Neural cell (in vitro differentiated cells): ENCODE measurements around the gene TBATA. TPM values are rescaled to one million over a fixed set of nuclear protein-coding genes. Genes with fewer than 3 reads are reported as not detected.

Experiments used
- H2AFZ ChIP-seq: fragments of 200-600, 300-800 bp; sonication (generic), shearing (Covaris generic); 2 replicates; pipeline ENCODE4 v1.6.0; 2014; ENCODE audit warnings: low read depth, mild to moderate bottlenecking, antibody characterized with exemption, low read length, moderate library complexity
- H3F3A ChIP-seq: fragments of 200-600 bp; shearing (Covaris generic); 2 replicates; pipeline ENCODE4 v1.6.1; 2016; ENCODE audit warnings: mild to moderate bottlenecking, moderate library complexity, mixed read lengths, antibody characterized with exemption, low read length; ENCODE audit not compliant: insufficient read depth, poor library complexity, severe bottlenecking
- H3K27ac ChIP-seq: fragments of 200-600, 300-800 bp; sonication (generic), shearing (Covaris generic); 2 replicates; pipeline ENCODE4 v1.5.1; 2014; ENCODE audit warnings: mild to moderate bottlenecking, low read length, moderate library complexity
- H3K27me3 ChIP-seq: fragments of 300-800, 200-600 bp; sonication (generic), shearing (Covaris generic); 2 replicates; pipeline ENCODE4 v1.6.0; 2014; ENCODE audit warnings: mild to moderate bottlenecking, low read depth, low read length, moderate library complexity; ENCODE audit not compliant: insufficient read depth
- H3K36me3 ChIP-seq: fragments of 300-800, 200-600 bp; sonication (generic), shearing (Covaris generic); 2 replicates; pipeline ENCODE4 v1.5.1; 2014; ENCODE audit warnings: mild to moderate bottlenecking, antibody characterized with exemption, low read length, moderate library complexity; ENCODE audit not compliant: insufficient read depth
- H3K4me2 ChIP-seq: fragments of 300-800, 200-600 bp; sonication (generic), shearing (Covaris generic); 2 replicates; pipeline ENCODE4 v1.6.0; 2014; ENCODE audit warnings: mild to moderate bottlenecking, low read length
- H3K4me3 ChIP-seq: fragments of 300-800, 200-600 bp; sonication (generic), shearing (Covaris generic); 2 replicates; pipeline ENCODE4 v1.5.1; 2014; ENCODE audit warnings: mild to moderate bottlenecking, low read length, moderate library complexity
- H3K79me2 ChIP-seq: fragments of 200-600 bp; shearing (Covaris generic); replicated peaks from 2 replicates; pipeline ENCODE4 v1.6.0; 2014; ENCODE audit warnings: mild to moderate bottlenecking, low read length, moderate library complexity; ENCODE audit not compliant: insufficient read depth
- H3K9ac ChIP-seq: fragments of 300-800, 200-600 bp; sonication (generic), shearing (Covaris generic); 2 replicates; pipeline ENCODE4 v1.6.1; 2016; ENCODE audit warnings: mild to moderate bottlenecking, low read length, mixed read lengths
- H3K9me2 ChIP-seq: fragments of 200-600 bp; shearing (Covaris generic); 2 replicates; pipeline ENCODE4 v1.6.1; 2016; ENCODE audit warnings: mild to moderate bottlenecking, low read length, mixed read lengths; ENCODE audit not compliant: insufficient read depth
- H3K9me3 ChIP-seq: fragments of 200-600, 300-800 bp; sonication (generic), shearing (Covaris generic); 2 replicates; pipeline ENCODE4 v1.6.1; 2016; ENCODE audit warnings: mild to moderate bottlenecking, mixed run types, low read length, moderate library complexity, mixed read lengths
- H4K20me1 ChIP-seq: fragments of 200-600 bp; shearing (Covaris generic); 2 replicates; pipeline ENCODE4 v1.6.1; 2016; ENCODE audit warnings: mild to moderate bottlenecking, mixed run types; ENCODE audit not compliant: insufficient read depth
- EP300 ChIP-seq: fragments of 450-650 bp; conservative IDR thresholded peaks from 2 replicates; pipeline ENCODE4 v1.6.1; 2014; ENCODE audit warnings: antibody characterized with exemption, mild to moderate bottlenecking, moderate library complexity; ENCODE audit not compliant: poor library complexity, severe bottlenecking
- EZH2 ChIP-seq: fragments of 200-600, 300-800 bp; shearing (Covaris generic), sonication (generic); IDR thresholded peaks from 2 replicates; pipeline ENCODE4 v1.6.1; 2014; ENCODE audit warnings: antibody characterized with exemption, low read length, borderline replicate concordance, mild to moderate bottlenecking; ENCODE audit not compliant: insufficient read depth, poor library complexity, severe bottlenecking
- MXI1 ChIP-seq: fragments of 450-650 bp; conservative IDR thresholded peaks from 2 replicates; pipeline ENCODE4 v1.6.1; 2014; ENCODE audit warnings: antibody characterized with exemption, mild to moderate bottlenecking; ENCODE audit not compliant: poor library complexity, severe bottlenecking
- POLR2AphosphoS5 ChIP-seq: IDR thresholded peaks from 2 replicates; pipeline ENCODE4 v1.6.1; 2012
- RAD21 ChIP-seq: fragments of 450-650 bp; conservative IDR thresholded peaks from 2 replicates; pipeline ENCODE4 v1.6.1; 2014; ENCODE audit warnings: antibody characterized with exemption, mild to moderate bottlenecking, moderate library complexity
- SMC3 ChIP-seq: fragments of 450-650 bp; conservative IDR thresholded peaks from 2 replicates; pipeline ENCODE4 v1.6.1; 2014; ENCODE audit warnings: antibody characterized with exemption, mild to moderate bottlenecking, moderate library complexity; ENCODE audit not compliant: poor library complexity
- TAF1 ChIP-seq: IDR thresholded peaks from 2 replicates; pipeline ENCODE4 v1.6.1; 2012; ENCODE audit warnings: low read depth
- polyA plus RNA-seq: library from polyadenylated mRNA; depleted of rRNA; stranded (reverse); fragments of >200 nt; gene quantifications from 2 replicates; pipeline ENCODE4 v1.2.3, GENCODE V29; 2014
- TF ChIP-seq, protein P1 (sequence below): IDR thresholded peaks from 2 replicates; pipeline ENCODE4 v1.6.1; 2012; ENCODE audit warnings: borderline replicate concordance
- TF ChIP-seq, protein P2 (sequence below): fragments of 450-650 bp; IDR thresholded peaks from 2 replicates; pipeline ENCODE4 v1.5.1; 2014; ENCODE audit warnings: antibody characterized with exemption, mild to moderate bottlenecking, moderate library complexity; ENCODE audit not compliant: poor library complexity, severe bottlenecking

Gene TBATA
- polyA plus RNA-seq, 1 donor from 2014 or later: not detected

DNA sequence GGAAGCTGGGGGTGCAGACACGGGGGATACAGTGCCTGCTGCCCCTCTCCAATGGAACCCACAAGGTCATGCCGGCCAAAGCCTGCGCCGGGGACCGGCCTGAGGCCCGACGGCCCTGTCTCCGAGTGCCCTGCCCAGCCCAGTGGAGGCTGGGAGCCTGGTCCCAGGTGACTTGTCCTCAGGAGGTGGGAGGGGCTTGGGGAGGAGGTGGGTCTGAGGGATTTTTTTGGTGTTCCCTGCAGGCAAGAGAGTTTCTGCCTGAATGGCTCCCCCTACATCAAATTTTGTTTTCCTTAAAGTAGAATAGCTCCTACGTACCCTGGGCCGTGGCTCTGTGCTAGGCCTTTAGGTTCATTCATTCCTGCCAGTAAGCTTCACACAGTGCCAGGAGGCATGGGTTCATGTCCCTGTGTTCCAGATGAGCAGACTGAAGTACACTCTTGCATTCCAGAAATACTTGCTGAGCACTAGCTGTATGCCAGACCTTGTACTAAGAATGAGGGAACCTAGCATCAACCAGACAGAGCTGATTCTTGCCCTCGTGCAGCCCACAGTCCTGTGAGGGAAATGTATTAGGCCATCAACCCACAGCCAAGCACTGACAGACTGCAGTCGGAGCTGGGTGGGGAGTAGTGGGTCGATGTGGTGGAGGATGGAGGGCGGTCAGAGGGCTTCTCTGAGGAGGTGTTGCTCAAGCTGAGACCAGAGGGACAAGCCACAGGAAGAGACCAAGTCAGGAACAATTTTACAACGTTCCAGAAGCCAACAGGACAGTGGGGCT lies 31.1 kb downstream of the TBATA start (continued):
- no peak for TF ChIP-seq MXI1

DNA sequence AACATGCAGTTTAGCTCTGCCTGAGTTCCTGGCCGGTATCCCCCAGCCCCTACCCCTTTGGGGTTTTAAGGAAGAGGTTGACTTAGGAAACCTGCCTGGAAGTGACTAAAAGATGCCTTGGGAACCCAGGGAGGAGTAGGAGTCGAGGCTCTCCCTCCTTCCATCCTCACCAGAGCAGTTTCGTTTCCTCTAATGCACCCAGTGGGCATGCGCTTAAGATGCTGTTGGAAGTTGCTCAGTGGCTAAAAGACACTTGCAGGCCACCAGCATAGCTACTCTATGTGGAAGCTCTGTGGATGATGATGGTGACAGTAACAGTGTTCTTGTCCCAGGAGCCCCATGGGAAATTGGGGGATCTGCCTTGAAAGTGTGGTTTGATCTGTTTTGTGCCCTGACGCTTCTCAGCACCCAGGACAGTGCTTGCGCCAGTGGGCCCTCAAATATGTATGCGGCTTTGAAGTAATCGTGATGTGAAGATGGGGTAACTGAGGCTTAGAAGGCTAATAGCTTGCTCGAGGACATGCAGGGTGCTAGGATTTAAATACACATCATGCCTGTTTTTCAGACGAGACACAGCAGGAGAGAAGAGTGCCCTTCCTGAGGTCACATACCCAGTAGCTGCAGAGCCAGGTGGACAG lies 32.0 kb downstream of the TBATA start:
- Histone ChIP-seq H3K79me2 (no peaks in the 10 kb centered on the region), H3K27me3 (no peaks in the 10 kb centered on the region), H3K4me3 (no peak overlapping the region), H3K9ac (no peak overlapping the region), H4K20me1 (no peaks in the 10 kb centered on the region), H3K4me2 (no peak overlapping the region), H2AFZ (no peak overlapping the region), H3K27ac (no peak overlapping the region), H3F3A (no peaks in the 10 kb centered on the region), H3K9me2 (no peaks in the 10 kb centered on the region), H3K9me3 (no peaks in the 10 kb centered on the region), H3K36me3 (no peaks in the 10 kb centered on the region)
- TF ChIP-seq TAF1: no peak
- TF ChIP-seq, protein P1, sequence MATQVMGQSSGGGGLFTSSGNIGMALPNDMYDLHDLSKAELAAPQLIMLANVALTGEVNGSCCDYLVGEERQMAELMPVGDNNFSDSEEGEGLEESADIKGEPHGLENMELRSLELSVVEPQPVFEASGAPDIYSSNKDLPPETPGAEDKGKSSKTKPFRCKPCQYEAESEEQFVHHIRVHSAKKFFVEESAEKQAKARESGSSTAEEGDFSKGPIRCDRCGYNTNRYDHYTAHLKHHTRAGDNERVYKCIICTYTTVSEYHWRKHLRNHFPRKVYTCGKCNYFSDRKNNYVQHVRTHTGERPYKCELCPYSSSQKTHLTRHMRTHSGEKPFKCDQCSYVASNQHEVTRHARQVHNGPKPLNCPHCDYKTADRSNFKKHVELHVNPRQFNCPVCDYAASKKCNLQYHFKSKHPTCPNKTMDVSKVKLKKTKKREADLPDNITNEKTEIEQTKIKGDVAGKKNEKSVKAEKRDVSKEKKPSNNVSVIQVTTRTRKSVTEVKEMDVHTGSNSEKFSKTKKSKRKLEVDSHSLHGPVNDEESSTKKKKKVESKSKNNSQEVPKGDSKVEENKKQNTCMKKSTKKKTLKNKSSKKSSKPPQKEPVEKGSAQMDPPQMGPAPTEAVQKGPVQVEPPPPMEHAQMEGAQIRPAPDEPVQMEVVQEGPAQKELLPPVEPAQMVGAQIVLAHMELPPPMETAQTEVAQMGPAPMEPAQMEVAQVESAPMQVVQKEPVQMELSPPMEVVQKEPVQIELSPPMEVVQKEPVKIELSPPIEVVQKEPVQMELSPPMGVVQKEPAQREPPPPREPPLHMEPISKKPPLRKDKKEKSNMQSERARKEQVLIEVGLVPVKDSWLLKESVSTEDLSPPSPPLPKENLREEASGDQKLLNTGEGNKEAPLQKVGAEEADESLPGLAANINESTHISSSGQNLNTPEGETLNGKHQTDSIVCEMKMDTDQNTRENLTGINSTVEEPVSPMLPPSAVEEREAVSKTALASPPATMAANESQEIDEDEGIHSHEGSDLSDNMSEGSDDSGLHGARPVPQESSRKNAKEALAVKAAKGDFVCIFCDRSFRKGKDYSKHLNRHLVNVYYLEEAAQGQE: no peak

DNA sequence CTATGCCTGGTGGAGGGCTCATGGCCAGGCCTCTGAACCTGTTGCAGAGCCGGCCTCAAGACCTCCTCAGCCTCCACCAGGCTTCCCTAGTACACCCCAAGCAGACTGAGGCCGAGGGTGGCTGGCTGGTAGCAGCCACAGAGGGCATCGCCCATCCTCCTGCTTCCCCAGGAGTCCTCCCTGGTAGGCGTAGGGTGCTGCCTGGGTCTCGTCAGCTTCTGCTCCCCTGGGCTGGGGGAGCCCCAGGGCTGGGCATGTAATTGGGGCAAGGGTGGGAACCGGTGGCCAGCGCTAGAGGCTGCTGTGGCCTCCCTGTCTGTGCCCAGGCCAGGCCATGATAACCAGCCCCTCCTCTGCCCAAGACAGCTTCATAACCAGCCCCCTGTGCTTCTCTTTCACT lies 32.6 kb downstream of the TBATA start:
- no peaks in the 10 kb centered on the region for H4K20me1 ChIP-seq
- no peak overlapping the region for H3K9ac ChIP-seq
- TF ChIP-seq RAD21 (no peak), EZH2 (no peak), POLR2AphosphoS5 (no peak), TAF1 (no peak), EP300 (no peak), MXI1 (no peak), SMC3 (no peak)
- TF ChIP-seq, protein P2, sequence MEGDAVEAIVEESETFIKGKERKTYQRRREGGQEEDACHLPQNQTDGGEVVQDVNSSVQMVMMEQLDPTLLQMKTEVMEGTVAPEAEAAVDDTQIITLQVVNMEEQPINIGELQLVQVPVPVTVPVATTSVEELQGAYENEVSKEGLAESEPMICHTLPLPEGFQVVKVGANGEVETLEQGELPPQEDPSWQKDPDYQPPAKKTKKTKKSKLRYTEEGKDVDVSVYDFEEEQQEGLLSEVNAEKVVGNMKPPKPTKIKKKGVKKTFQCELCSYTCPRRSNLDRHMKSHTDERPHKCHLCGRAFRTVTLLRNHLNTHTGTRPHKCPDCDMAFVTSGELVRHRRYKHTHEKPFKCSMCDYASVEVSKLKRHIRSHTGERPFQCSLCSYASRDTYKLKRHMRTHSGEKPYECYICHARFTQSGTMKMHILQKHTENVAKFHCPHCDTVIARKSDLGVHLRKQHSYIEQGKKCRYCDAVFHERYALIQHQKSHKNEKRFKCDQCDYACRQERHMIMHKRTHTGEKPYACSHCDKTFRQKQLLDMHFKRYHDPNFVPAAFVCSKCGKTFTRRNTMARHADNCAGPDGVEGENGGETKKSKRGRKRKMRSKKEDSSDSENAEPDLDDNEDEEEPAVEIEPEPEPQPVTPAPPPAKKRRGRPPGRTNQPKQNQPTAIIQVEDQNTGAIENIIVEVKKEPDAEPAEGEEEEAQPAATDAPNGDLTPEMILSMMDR: no peak
- TF ChIP-seq, protein P1: no peak
- H2AFZ ChIP-seq: no peak overlapping the region
- no peaks in the 10 kb centered on the region for H3K27me3 ChIP-seq
- H3K9me3 ChIP-seq: no peaks in the 10 kb centered on the region
- no peaks in the 10 kb centered on the region for H3K9me2 ChIP-seq
- no peaks in the 10 kb centered on the region for H3K79me2 ChIP-seq
- no peak overlapping the region for H3K4me2 ChIP-seq
- no peak overlapping the region for H3K4me3 ChIP-seq
- no peaks in the 10 kb centered on the region for H3K36me3 ChIP-seq
- no peaks in the 10 kb centered on the region for H3F3A ChIP-seq
- H3K27ac ChIP-seq: no peak overlapping the region
